Fibroblast of lung (primary cell): ENCODE measurements around the gene THAP9. TPM values are rescaled to one million over a fixed set of nuclear protein-coding genes. Genes with fewer than 3 reads are reported as not detected.

ENCODE experiments used
- DNase-seq, 2 donors: peaks; one replicate each; pipeline versions ENCODE4 v3.0.0 to v3.0.0-alpha.2; 2010; ENCODE audit warnings: low read depth in 2 of 2
- H2AFZ ChIP-seq: 2 replicates; pipeline ENCODE4 v1.5.1; 2012; ENCODE audit warnings: low read length, control low read depth, inconsistent platforms
- H3K27ac ChIP-seq: 2 replicates; pipeline ENCODE4 v1.5.1; 2011; ENCODE audit warnings: low read length, control low read depth; ENCODE audit not compliant: insufficient read depth
- H3K27me3 ChIP-seq: 2 replicates; pipeline ENCODE4 v1.5.1; 2011; ENCODE audit warnings: mild to moderate bottlenecking, low read length; ENCODE audit not compliant: control insufficient read depth, insufficient read depth
- H3K36me3 ChIP-seq: 2 replicates; pipeline ENCODE4 v1.5.1; 2011; ENCODE audit warnings: low read length; ENCODE audit not compliant: control insufficient read depth, insufficient read depth
- H3K4me1 ChIP-seq: 2 replicates; pipeline ENCODE4 v1.5.1; 2011; ENCODE audit warnings: low read length; ENCODE audit not compliant: control insufficient read depth, insufficient read depth; ENCODE audit errors: extremely low read depth
- H3K4me2 ChIP-seq: 2 replicates; pipeline ENCODE4 v1.5.1; 2011; ENCODE audit warnings: low read length, control low read depth; ENCODE audit not compliant: insufficient read depth; ENCODE audit errors: extremely low read depth
- H3K4me3 ChIP-seq, 4 experiments: fragments of 200-600 bp in 1 of 4; sonication (generic) in 1 of 4; replicated peaks in 1 of 4; 2 replicates each; pipeline ENCODE4 v1.5.1; 2011 to 2016; ENCODE audit warnings: low read length in 4 of 4, low read depth in 3 of 4, mild to moderate bottlenecking in 3 of 4, control low read depth in 2 of 4, inconsistent platforms in 1 of 4, mixed read lengths in 1 of 4; ENCODE audit not compliant: insufficient read depth in 1 of 4; ENCODE audit errors: control extremely low read depth in 1 of 4
- H3K79me2 ChIP-seq: 2 replicates; pipeline ENCODE4 v1.5.1; 2012; ENCODE audit warnings: mild to moderate bottlenecking, low read length, inconsistent platforms; ENCODE audit not compliant: control insufficient read depth, insufficient read depth
- H3K9ac ChIP-seq: 2 replicates; pipeline ENCODE4 v1.5.1; 2011; ENCODE audit warnings: mild to moderate bottlenecking, low read length, control low read depth; ENCODE audit not compliant: insufficient read depth
- H3K9me3 ChIP-seq: 2 replicates; pipeline ENCODE4 v1.5.1; 2012; ENCODE audit warnings: low read depth, low read length; ENCODE audit not compliant: control insufficient read depth, insufficient read depth
- H4K20me1 ChIP-seq: 2 replicates; pipeline ENCODE4 v1.5.1; 2011; ENCODE audit warnings: low read length; ENCODE audit not compliant: control insufficient read depth, insufficient read depth; ENCODE audit errors: extremely low read depth
- EZH2 ChIP-seq: IDR thresholded peaks from 2 replicates; pipeline ENCODE4 v1.5.1; 2012; ENCODE audit warnings: low read length, control low read depth, mild to moderate bottlenecking; ENCODE audit errors: missing control alignments
- polyA plus RNA-seq, 2 donors: library from polyadenylated mRNA; depleted of rRNA in 1 of 2; stranded (reverse) in 1 of 2; unstranded in 1 of 2; fragments of >200 nt; gene quantifications; 2 replicates each; pipeline ENCODE4 v1.2.1, GENCODE V29; 2011 to 2012; ENCODE audit warnings: missing spikeins in 1 of 2
- total RNA-seq: library from RNA; depleted of rRNA; stranded (reverse); fragments of >200 nt; gene quantifications from 2 replicates; pipeline ENCODE4 v1.2.1, GENCODE V29; 2014
- TF ChIP-seq, protein P1 (sequence below), 2 donors: IDR thresholded peaks in 1 of 2; conservative IDR thresholded peaks in 1 of 2; 1 replicate in 1 of 2; 2 replicates in 1 of 2; pipeline ENCODE4 v1.5.1; 2011 to 2012; ENCODE audit warnings: low read length in 2 of 2, control low read depth in 1 of 2, inconsistent platforms in 1 of 2, low read depth in 1 of 2, mild to moderate bottlenecking in 1 of 2

The THAP9 gene
- total and polyA plus RNA-seq, 2 donors (not counting 1 experiment from before 2014, with no cell fraction given) = 2.4 to 5.6 TPM

DNA sequence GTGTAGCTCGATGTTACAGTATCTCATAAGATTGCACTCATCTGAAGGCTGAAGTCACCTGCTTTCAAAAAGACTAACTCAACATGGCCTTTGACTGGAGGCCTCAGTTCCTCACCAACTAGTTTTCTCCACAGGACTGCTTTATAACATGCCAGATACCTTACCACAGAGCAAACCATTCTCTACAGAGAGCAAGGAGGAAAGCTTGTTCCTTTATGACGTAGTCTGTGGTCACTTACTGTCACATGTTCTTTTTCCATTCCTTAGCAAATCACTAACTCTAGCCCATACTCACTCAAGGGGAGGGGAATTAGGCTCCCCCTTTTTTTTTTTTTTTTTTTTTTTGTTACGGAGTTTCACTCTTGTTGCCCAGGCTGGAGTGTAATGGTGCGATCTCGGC lies 3.2 kb downstream of the THAP9 start:
- no peak overlapping the region for H3K9ac ChIP-seq
- H4K20me1 ChIP-seq = no peaks in the 10 kb centered on the region

DNA sequence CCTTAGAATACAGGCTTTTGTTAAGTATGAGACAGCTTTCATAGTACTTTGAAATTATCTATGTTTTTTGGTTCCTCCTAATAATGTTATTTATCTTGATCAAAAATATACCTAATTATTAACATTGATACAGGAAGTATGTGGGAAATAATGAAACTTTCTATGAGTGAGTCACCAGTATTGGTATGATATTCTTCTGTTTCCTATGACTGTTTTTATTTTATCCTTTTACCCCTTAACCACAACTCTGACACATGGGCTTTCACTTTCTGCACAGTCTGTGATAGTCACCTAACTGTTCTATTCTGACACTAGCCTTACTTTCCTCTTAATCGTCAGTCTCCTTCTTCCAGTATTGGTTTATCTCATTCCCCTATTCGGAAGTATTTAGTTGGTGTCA lies 4.7 kb downstream of the THAP9 start:
- Histone ChIP-seq H3K9ac (no peak overlapping the region), H3K4me1 (no peaks in the 10 kb centered on the region), H4K20me1 (no peaks in the 10 kb centered on the region), H3K4me3 (no peak overlapping the region), H3K27ac (no peak overlapping the region), H3K36me3 (no peaks in the 10 kb centered on the region), H2AFZ (no peak overlapping the region), H3K9me3 (no peaks in the 10 kb centered on the region), H3K27me3 (no peaks in the 10 kb centered on the region), H3K79me2 (peaks cover 10% of the 10 kb centered on the region), H3K4me2 (no peak overlapping the region)
- TF ChIP-seq, protein P1, sequence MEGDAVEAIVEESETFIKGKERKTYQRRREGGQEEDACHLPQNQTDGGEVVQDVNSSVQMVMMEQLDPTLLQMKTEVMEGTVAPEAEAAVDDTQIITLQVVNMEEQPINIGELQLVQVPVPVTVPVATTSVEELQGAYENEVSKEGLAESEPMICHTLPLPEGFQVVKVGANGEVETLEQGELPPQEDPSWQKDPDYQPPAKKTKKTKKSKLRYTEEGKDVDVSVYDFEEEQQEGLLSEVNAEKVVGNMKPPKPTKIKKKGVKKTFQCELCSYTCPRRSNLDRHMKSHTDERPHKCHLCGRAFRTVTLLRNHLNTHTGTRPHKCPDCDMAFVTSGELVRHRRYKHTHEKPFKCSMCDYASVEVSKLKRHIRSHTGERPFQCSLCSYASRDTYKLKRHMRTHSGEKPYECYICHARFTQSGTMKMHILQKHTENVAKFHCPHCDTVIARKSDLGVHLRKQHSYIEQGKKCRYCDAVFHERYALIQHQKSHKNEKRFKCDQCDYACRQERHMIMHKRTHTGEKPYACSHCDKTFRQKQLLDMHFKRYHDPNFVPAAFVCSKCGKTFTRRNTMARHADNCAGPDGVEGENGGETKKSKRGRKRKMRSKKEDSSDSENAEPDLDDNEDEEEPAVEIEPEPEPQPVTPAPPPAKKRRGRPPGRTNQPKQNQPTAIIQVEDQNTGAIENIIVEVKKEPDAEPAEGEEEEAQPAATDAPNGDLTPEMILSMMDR (conservative IDR thresholded peaks at IDR 0.05 in 1 of 2, IDR thresholded peaks at IDR 0.05 in 1 of 2; ENCODE audit: low read depth in 1 of 2, low read length in 2 of 2) = no peak
- no peak for TF ChIP-seq EZH2
- peak in 1 of 2 donors; percentile 65 for DNase-seq

More for the DNA sequence above, 3.2 kb downstream of the THAP9 start:
- Histone ChIP-seq H3K79me2 (peaks cover 23% of the 10 kb centered on the region), H3K27me3 (no peaks in the 10 kb centered on the region), H3K4me1 (no peaks in the 10 kb centered on the region), H3K4me2 (no peak overlapping the region), H3K36me3 (no peaks in the 10 kb centered on the region), H3K4me3 (no peak overlapping the region), H3K9me3 (no peaks in the 10 kb centered on the region), H3K27ac (no peak overlapping the region), H2AFZ (no peak overlapping the region)
- TF ChIP-seq, protein P1 (conservative IDR thresholded peaks at IDR 0.05 in 1 of 2, IDR thresholded peaks at IDR 0.05 in 1 of 2; ENCODE audit: low read depth in 1 of 2, low read length in 2 of 2) = no peak
- TF ChIP-seq EZH2 = no peak
- DNase-seq = no peak

DNA sequence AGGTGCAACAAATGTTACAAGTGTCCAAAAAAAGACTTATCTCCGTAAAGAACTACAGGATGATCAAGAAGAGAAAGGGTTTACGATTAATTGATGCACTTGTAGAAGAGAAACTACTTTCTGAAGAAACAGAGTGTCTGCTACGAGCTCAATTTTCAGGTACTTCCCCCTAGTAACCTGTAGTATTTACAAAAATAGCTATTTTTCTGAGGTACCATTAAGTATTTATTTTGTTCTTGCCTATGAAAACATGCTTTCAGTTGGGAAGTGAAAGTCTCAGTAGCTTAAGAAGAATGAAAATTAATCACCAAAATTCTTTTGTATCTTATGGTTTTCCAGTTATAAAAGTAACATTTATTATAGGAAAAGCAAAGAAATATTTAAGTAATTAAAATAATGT lies 5.9 kb downstream of the THAP9 start:
- DNase-seq = no peak
- Histone ChIP-seq H3K4me1 (no peaks in the 10 kb centered on the region), H3K4me3 (no peak overlapping the region), H4K20me1 (no peaks in the 10 kb centered on the region), H3K27ac (no peak overlapping the region), H3K9me3 (no peaks in the 10 kb centered on the region), H3K27me3 (no peaks in the 10 kb centered on the region), H2AFZ (no peak overlapping the region), H3K79me2 (peaks cover 9% of the 10 kb centered on the region), H3K9ac (no peak overlapping the region), H3K36me3 (no peaks in the 10 kb centered on the region), H3K4me2 (no peak overlapping the region)
- TF ChIP-seq EZH2 = no peak
- TF ChIP-seq, protein P1 (conservative IDR thresholded peaks at IDR 0.05 in 1 of 2, IDR thresholded peaks at IDR 0.05 in 1 of 2; ENCODE audit: low read depth in 1 of 2, low read length in 2 of 2) = no peak
